ELR (cell line): Measurements from ENCODE around the gene TIMP3.
A peak's percentile ranks its signal among the peaks of the same experiment; 100 is the strongest.

ENCODE experiments used
- DNase-seq: peaks from one replicate; pipeline ENCODE4 v3.0.0-alpha.2; 2015; ENCODE audit warnings: low read depth

The TIMP3 gene

GRCh38 chr22:32786027-32786418 is 15.5 kb upstream of the TIMP3 start:
- no peak for DNase-seq

- no peak for DNase-seq
Observed at GRCh38 chr22:32788904-32789624, 12.4 kb upstream of the TIMP3 start.

- no peak for DNase-seq
Observed at GRCh38 chr22:32789797-32790620, 11.5 kb upstream of the TIMP3 start.

- no peak for DNase-seq
Observed at GRCh38 chr22:32791056-32791455, 10.4 kb upstream of the TIMP3 start.

- DNase-seq, result no peak
Observed at GRCh38 chr22:32791485-32791884, 10.0 kb upstream of the TIMP3 start.

GRCh38 chr22:32793589-32793988 is 7.9 kb upstream of the TIMP3 start:
- DNase-seq, result no peak

GRCh38 chr22:32794449-32795213 is 6.9 kb upstream of the TIMP3 start:
- no peak for DNase-seq

GRCh38 chr22:32795214-32795596 is 6.3 kb upstream of the TIMP3 start:
- no peak for DNase-seq

GRCh38 chr22:32796865-32797573 is 4.5 kb upstream of the TIMP3 start:
- peak; percentile 86 for DNase-seq

- no peak for DNase-seq
Observed at GRCh38 chr22:32799496-32799895, 2.0 kb upstream of the TIMP3 start.

GRCh38 chr22:32800158-32800882 is 1.2 kb upstream of the TIMP3 start:
- no peak for DNase-seq

GRCh38 chr22:32800994-32801536 is 440 bp upstream of the TIMP3 start:
- no peak for DNase-seq

- peak; percentile 53 for DNase-seq
Observed at GRCh38 chr22:32802237-32802765, 796 bp downstream of the TIMP3 start.

GRCh38 chr22:32803020-32803737 is 1.7 kb downstream of the TIMP3 start:
- peak; percentile 77 for DNase-seq

GRCh38 chr22:32803738-32804435 is 2.4 kb downstream of the TIMP3 start:
- peak; percentile 74 for DNase-seq

GRCh38 chr22:32804531-32805360 is 3.2 kb downstream of the TIMP3 start:
- DNase-seq, result no peak

GRCh38 chr22:32805361-32805881 is 3.9 kb downstream of the TIMP3 start:
- no peak for DNase-seq

- DNase-seq, result no peak
Observed at GRCh38 chr22:32806296-32806695, 4.8 kb downstream of the TIMP3 start.
